Endothelial cell of umbilical vein (primary cell): Measurements from ENCODE around the gene BUD13. TPM values are rescaled to one million over a fixed set of nuclear protein-coding genes. Genes with fewer than 3 reads are reported as not detected.

Experiments
- BruUV-seq: library from RNA; stranded (reverse); fragments of 400-500 nt; replicated peaks from 2 replicates; lab custom pipeline; 2021; lab: Mats Ljungman, UMichigan
- CTCF ChIA-PET: fragments of 300-600, 350-600 bp; sonication (Branson Sonifier 250); formaldehyde crosslinking; loops from one replicate; lab custom pipeline; 2021; ENCODE audit warnings: antibody characterized with exemption, inconsistent platforms; lab: Charles Lee
- POLR2A ChIA-PET: fragments of 300-600, 350-600 bp; sonication (Branson Sonifier 250); formaldehyde crosslinking; loops from one replicate; lab custom pipeline; 2021; ENCODE audit warnings: antibody characterized with exemption, inconsistent platforms; lab: Charles Lee
- DNase-seq: peaks from one replicate; pipeline ENCODE4 v3.0.0-alpha.2; 2011; ENCODE audit warnings: low read depth, low spot score
- FAIRE-seq: peaks from 2 replicates; lab custom pipeline; 2011; peaks lifted over from hg19 to GRCh38; lab: Jason Lieb, UNC
- H2AFZ ChIP-seq: 2 replicates; pipeline ENCODE4 v1.6.0; 2012; ENCODE audit warnings: low read depth, low read length, control low read depth, inconsistent platforms
- H3K27ac ChIP-seq: 2 replicates; pipeline ENCODE4 v1.5.1; 2011; ENCODE audit warnings: low read depth, mild to moderate bottlenecking, control low read depth, low read length, moderate library complexity; ENCODE audit not compliant: insufficient read depth
- H3K27me3 ChIP-seq, 2 experiments: 2 replicates each; pipeline versions ENCODE4 v1.6.0 to v1.6.1; 2011; ENCODE audit warnings: low read length in 2 of 2, mixed read lengths in 1 of 2; ENCODE audit not compliant: control insufficient read depth in 2 of 2, insufficient read depth in 2 of 2
- H3K36me3 ChIP-seq, 2 experiments: 2 replicates in 1 of 2; 3 replicates in 1 of 2; pipeline ENCODE4 v1.5.1; 2011; ENCODE audit warnings: low read length in 2 of 2, mild to moderate bottlenecking in 1 of 2, moderate library complexity in 1 of 2; ENCODE audit not compliant: control insufficient read depth in 2 of 2, insufficient read depth in 2 of 2; ENCODE audit errors: extremely low read depth in 1 of 2
- H3K4me1 ChIP-seq: 3 replicates; pipeline ENCODE4 v1.5.1; 2011; ENCODE audit warnings: mild to moderate bottlenecking, low read length; ENCODE audit not compliant: control insufficient read depth, insufficient read depth; ENCODE audit errors: extremely low read depth
- H3K4me2 ChIP-seq: 2 replicates; pipeline ENCODE4 v1.6.1; 2011; ENCODE audit warnings: low read length, control low read depth, mixed read lengths; ENCODE audit not compliant: insufficient read depth
- H3K4me3 ChIP-seq, 3 experiments: fragments of 200-600 bp in 1 of 3; sonication (generic), shearing (Covaris generic) in 1 of 3; replicated peaks in 1 of 3; 2 replicates each; pipeline ENCODE4 v1.5.1; 2011 to 2016; ENCODE audit warnings: control low read depth in 3 of 3, low read length in 3 of 3, mild to moderate bottlenecking in 2 of 3, inconsistent platforms in 1 of 3, low read depth in 1 of 3, moderate library complexity in 1 of 3; ENCODE audit not compliant: insufficient read depth in 1 of 3
- H3K79me2 ChIP-seq: 2 replicates; pipeline ENCODE4 v1.6.0; 2012; ENCODE audit warnings: low read length, inconsistent platforms; ENCODE audit not compliant: control insufficient read depth, insufficient read depth
- H3K9ac ChIP-seq: replicated peaks from 2 replicates; pipeline ENCODE3; 2011; ENCODE audit warnings: low read length, control low read depth; ENCODE audit not compliant: insufficient read depth; ENCODE audit errors: extremely low read depth
- H3K9me1 ChIP-seq: replicated peaks from 3 replicates; pipeline ENCODE4 v1.6.0; 2011; ENCODE audit warnings: mild to moderate bottlenecking, low read length; ENCODE audit not compliant: control insufficient read depth, insufficient read depth; ENCODE audit errors: extremely low read depth
- H3K9me3 ChIP-seq: replicated peaks from 2 replicates; pipeline ENCODE4 v1.5.1; 2012; ENCODE audit warnings: low read length, inconsistent platforms; ENCODE audit not compliant: control insufficient read depth, insufficient read depth
- H4K20me1 ChIP-seq: replicated peaks from 2 replicates; pipeline ENCODE3; 2011; ENCODE audit warnings: mild to moderate bottlenecking, low read length; ENCODE audit not compliant: control insufficient read depth, insufficient read depth; ENCODE audit errors: extremely low read depth
- CTCF ChIP-seq, 2 donors: IDR thresholded peaks; 1 replicate in 1 of 2; 2 replicates in 1 of 2; pipeline ENCODE4 v1.5.1; 2011; ENCODE audit warnings: low read length in 2 of 2, mild to moderate bottlenecking in 2 of 2, moderate library complexity in 2 of 2, control low read depth in 1 of 2, inconsistent platforms in 1 of 2, low read depth in 1 of 2; ENCODE audit not compliant: insufficient read depth in 1 of 2; ENCODE audit errors: extremely low read depth in 1 of 2
- EZH2 ChIP-seq: IDR thresholded peaks from 2 replicates; pipeline ENCODE4 v1.6.1; 2012; ENCODE audit warnings: borderline replicate concordance, low read depth, mild to moderate bottlenecking, moderate library complexity, low read length, inconsistent platforms; ENCODE audit not compliant: severe bottlenecking
- FOS ChIP-seq: IDR thresholded peaks from 2 replicates; pipeline ENCODE4 v1.6.1; 2011; ENCODE audit warnings: mild to moderate bottlenecking, low read length, moderate library complexity, borderline replicate concordance; ENCODE audit not compliant: insufficient read depth
- GATA2 ChIP-seq: IDR thresholded peaks from 2 replicates; pipeline ENCODE4 v1.7.0; 2011; ENCODE audit warnings: low read depth, mild to moderate bottlenecking, moderate library complexity, mixed read lengths, low read length; ENCODE audit not compliant: insufficient read length, insufficient read depth
- JUN ChIP-seq: IDR thresholded peaks from 2 replicates; pipeline ENCODE4 v1.6.1; 2011; ENCODE audit warnings: borderline replicate concordance, low read depth; ENCODE audit not compliant: insufficient read length, insufficient read depth
- MAX ChIP-seq: IDR thresholded peaks from 2 replicates; pipeline ENCODE4 v1.6.1; 2011; ENCODE audit not compliant: insufficient read depth, insufficient read length
- MYC ChIP-seq: IDR thresholded peaks from one replicate; pipeline ENCODE4 v1.6.1; 2011; ENCODE audit warnings: mild to moderate bottlenecking, low read depth, low read length
- POLR2A ChIP-seq: IDR thresholded peaks from 2 replicates; pipeline ENCODE4 v1.6.1; 2012; ENCODE audit warnings: low read depth, mild to moderate bottlenecking, control low read depth, low read length
- POLR2AphosphoS5 ChIP-seq: IDR thresholded peaks from 2 replicates; pipeline ENCODE4 v1.6.1; 2012; ENCODE audit warnings: low read depth, mild to moderate bottlenecking, control low read depth, low read length, moderate library complexity; ENCODE audit not compliant: insufficient read depth
- dilution Hi-C: fragments of 300-500 bp; cut with MboI; formaldehyde crosslinking; loops from one replicate; pipeline ENCODE4 v1.15.0; 2019; ENCODE audit warnings: low sequenced_read_pairs; ENCODE audit not compliant: extremely low pct_ligation_motif_present
- intact Hi-C: fragments of 100-400 bp; cut with micrococcal nuclease; formaldehyde crosslinking; loops from one replicate; pipeline ENCODE4 v1.10.0; 2022
- polyA plus RNA-seq, 4 experiments: library from polyadenylated mRNA; depleted of rRNA in 3 of 4; stranded (reverse) in 3 of 4; unstranded in 1 of 4; fragments of >200 nt; gene quantifications; 2 replicates each; pipeline versions ENCODE4 v1.2.1 to v1.2.3, GENCODE V29; 2011 to 2012; ENCODE audit warnings: missing spikeins in 1 of 4
- total RNA-seq: library from RNA; stranded (reverse); gene quantifications from 2 replicates; pipeline ENCODE4 v1.2.3, GENCODE V29; 2021

The BUD13 gene
- total and polyA plus RNA-seq, 2 donors (not counting 3 experiments of a cell fraction or from before 2014, with no cell fraction given): 18.8 to 21.8 TPM

- H3K27ac ChIP-seq: peak overlapping the region; percentile 40
- H2AFZ ChIP-seq: peak overlapping the region; percentile 92
- H3K4me1 ChIP-seq: peaks cover 13% of the 10 kb centered on the region
- H3K9me3 ChIP-seq: no peaks in the 10 kb centered on the region
- H3K4me3 ChIP-seq: peak overlapping the region; percentile 76 to 92 (median 88)
- peak overlapping the region; percentile 88 for H3K9ac ChIP-seq
- ChIA-PET CTCF (interaction anchor here (1.0 to 6.2 kb wide), 8 partner anchors 13 to 440 kb away, joined by 3 to 210 read pairs (median 4); no protein-coding TSS in a partner anchor), POLR2A (interaction anchor here (0.5 to 1.4 kb wide), 4 partner anchors 69 to 414 kb away, joined by 3 to 8 read pairs (median 3); partner anchors contain the start of gene SIK3)
- H3K36me3 ChIP-seq: peaks cover 21 to 28% of the 10 kb centered on the region in 2 experiments
- intact Hi-C loops: loop anchor here (5.0 kb wide), 1 partner anchor 540 kb away; the partner anchor contains the start of gene CEP164
- H4K20me1 ChIP-seq: no peaks in the 10 kb centered on the region
- H3K27me3 ChIP-seq: no peaks in the 10 kb centered on the region
- BruUV-seq: no TSS peak
- dilution Hi-C loops: no loop called here
- TF ChIP-seq EZH2 (no peak), JUN (no peak), FOS (no peak), POLR2AphosphoS5 (no peak), GATA2 (no peak), MAX (no peak), POLR2A (no peak), CTCF (IDR thresholded peaks at IDR 0.05; ENCODE audit: extremely low read depth in 1 of 2, insufficient read depth in 1 of 2, low read depth in 1 of 2, low read length in 2 of 2) (no peak), MYC (no peak)
- FAIRE-seq: no peak
- H3K79me2 ChIP-seq: peaks cover 15% of the 10 kb centered on the region
- no peaks in the 10 kb centered on the region for H3K9me1 ChIP-seq
- no peak for DNase-seq
- H3K4me2 ChIP-seq: peak overlapping the region; percentile 63
These were observed 14.6 kb upstream of the BUD13 start for GRCh38 chr11:116787436-116787785.
